Fibroblast of villous mesenchyme (primary cell): ENCODE data around the gene ITGB7. TPM values are rescaled to one million over a fixed set of nuclear protein-coding genes. Genes with fewer than 3 reads are reported as not detected.

Experiments used
- DNase-seq: peaks from one replicate; pipeline ENCODE4 v3.0.0-alpha.2; 2010; ENCODE audit warnings: low read depth
- H3K4me3 ChIP-seq: 2 replicates; pipeline ENCODE4 v1.5.1; 2011; ENCODE audit warnings: low read depth, mild to moderate bottlenecking, low read length
- total RNA-seq: library from RNA; depleted of rRNA; stranded (reverse); fragments of >200 nt; gene quantifications from 2 replicates; pipeline ENCODE4 v1.2.3, GENCODE V29; 2012
- TF ChIP-seq, protein P1 (sequence below): IDR thresholded peaks from 2 replicates; pipeline ENCODE4 v1.5.1; 2012; ENCODE audit warnings: low read depth, mild to moderate bottlenecking, low read length; ENCODE audit not compliant: insufficient read depth

Gene ITGB7
- total RNA-seq, 1 donor, result not detected

GRCh38 chr12:53196486-53196885 lies 10.6 kb downstream of the ITGB7 start:
- H3K4me3 ChIP-seq, result no peak overlapping the region
- TF ChIP-seq, protein P1, sequence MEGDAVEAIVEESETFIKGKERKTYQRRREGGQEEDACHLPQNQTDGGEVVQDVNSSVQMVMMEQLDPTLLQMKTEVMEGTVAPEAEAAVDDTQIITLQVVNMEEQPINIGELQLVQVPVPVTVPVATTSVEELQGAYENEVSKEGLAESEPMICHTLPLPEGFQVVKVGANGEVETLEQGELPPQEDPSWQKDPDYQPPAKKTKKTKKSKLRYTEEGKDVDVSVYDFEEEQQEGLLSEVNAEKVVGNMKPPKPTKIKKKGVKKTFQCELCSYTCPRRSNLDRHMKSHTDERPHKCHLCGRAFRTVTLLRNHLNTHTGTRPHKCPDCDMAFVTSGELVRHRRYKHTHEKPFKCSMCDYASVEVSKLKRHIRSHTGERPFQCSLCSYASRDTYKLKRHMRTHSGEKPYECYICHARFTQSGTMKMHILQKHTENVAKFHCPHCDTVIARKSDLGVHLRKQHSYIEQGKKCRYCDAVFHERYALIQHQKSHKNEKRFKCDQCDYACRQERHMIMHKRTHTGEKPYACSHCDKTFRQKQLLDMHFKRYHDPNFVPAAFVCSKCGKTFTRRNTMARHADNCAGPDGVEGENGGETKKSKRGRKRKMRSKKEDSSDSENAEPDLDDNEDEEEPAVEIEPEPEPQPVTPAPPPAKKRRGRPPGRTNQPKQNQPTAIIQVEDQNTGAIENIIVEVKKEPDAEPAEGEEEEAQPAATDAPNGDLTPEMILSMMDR, result no peak
- no peak for DNase-seq

GRCh38 chr12:53195516-53196420 lies 11.3 kb downstream of the ITGB7 start:
- no peak overlapping the region for H3K4me3 ChIP-seq
- TF ChIP-seq, protein P1, result no peak
- DNase-seq, result no peak

- no peak overlapping the region for H3K4me3 ChIP-seq
- no peak for DNase-seq
- TF ChIP-seq, protein P1, result no peak
Measured at GRCh38 chr12:53194973-53195372, 12.1 kb downstream of the ITGB7 start.

- DNase-seq, result no peak
- TF ChIP-seq, protein P1, result no peak
- H3K4me3 ChIP-seq, result no peak overlapping the region
Measured at GRCh38 chr12:53193985-53194716, 12.9 kb downstream of the ITGB7 start.

GRCh38 chr12:53193040-53193439 lies 14.0 kb downstream of the ITGB7 start:
- TF ChIP-seq, protein P1, result no peak
- H3K4me3 ChIP-seq, result no peak overlapping the region
- DNase-seq, result no peak

GRCh38 chr12:53192531-53193021 lies 14.5 kb downstream of the ITGB7 start:
- H3K4me3 ChIP-seq, result no peak overlapping the region
- DNase-seq, result no peak
- TF ChIP-seq, protein P1, result no peak
